Measurements from ENCODE around the gene NPIPB8. TPM values are rescaled to one million over a fixed set of nuclear protein-coding genes. Genes with fewer than 3 reads are reported as not detected.
"Not testable (repeated sequence)": the region's sequence is repeated elsewhere in the genome, so short reads cannot be mapped to it uniquely, and the experiment has no call there.

NPIPB8 gene
- polyA plus RNA-seq, 3 donors, result 2.1 to 3.6 (median 2.3) TPM

- peak; percentile 29 for DNase-seq
These were observed 14.6 kb upstream of the NPIPB8 start for GRCh38 chr16:28623172-28623711.

- not testable (repeated sequence) for DNase-seq
These were observed 7.0 kb upstream of the NPIPB8 start for GRCh38 chr16:28630905-28631304.

- DNase-seq, result not testable (repeated sequence)
These were observed 1.6 kb upstream of the NPIPB8 start for GRCh38 chr16:28636093-28636823.

GRCh38 chr16:28638359-28638758 lies 494 bp downstream of the NPIPB8 start:
- not testable (repeated sequence) for DNase-seq

- not testable (repeated sequence) for DNase-seq
These were observed 2.1 kb downstream of the NPIPB8 start for GRCh38 chr16:28639959-28640358.

- DNase-seq, result not testable (repeated sequence)
These were observed 28.4 kb downstream of the NPIPB8 start for GRCh38 chr16:28666264-28666663.

- not testable (repeated sequence) for DNase-seq
These were observed 29.6 kb downstream of the NPIPB8 start for GRCh38 chr16:28667480-28667879.

GRCh38 chr16:28668199-28668598 lies 30.3 kb downstream of the NPIPB8 start:
- not testable (repeated sequence) for DNase-seq

- not testable (repeated sequence) for DNase-seq
These were observed 50.6 kb downstream of the NPIPB8 start for GRCh38 chr16:28688327-28688952.

GRCh38 chr16:28689425-28689824 lies 51.6 kb downstream of the NPIPB8 start:
- not testable (repeated sequence) for DNase-seq

GRCh38 chr16:28691722-28692121 lies 53.9 kb downstream of the NPIPB8 start:
- DNase-seq, result not testable (repeated sequence)

- not testable (repeated sequence) for DNase-seq
These were observed 55.5 kb downstream of the NPIPB8 start for GRCh38 chr16:28693257-28693950.

GRCh38 chr16:28699792-28700191 lies 61.9 kb downstream of the NPIPB8 start:
- not testable (repeated sequence) for DNase-seq

GRCh38 chr16:28700349-28700748 lies 62.5 kb downstream of the NPIPB8 start:
- DNase-seq, result not testable (repeated sequence)

- not testable (repeated sequence) for DNase-seq
These were observed 63.5 kb downstream of the NPIPB8 start for GRCh38 chr16:28701384-28701783.

- DNase-seq, result not testable (repeated sequence)
These were observed 66.4 kb downstream of the NPIPB8 start for GRCh38 chr16:28704246-28704645.

Other genes with a start within 250 kb of the NPIPB8 start
- gene EIF3CL, start 234.2 kb upstream of the NPIPB8 start, polyA plus RNA-seq (ENCODE audit: insufficient read length in 3 of 3), result 100 to 1,000 TPM in 2 of 3 donors, 10 to 100 TPM in 1; 92.4 to 139 (median 115) TPM
- under 1 TPM in 1 of 3 donors, not detected in 2; 0.84 TPM for gene NPIPB7, start 165.7 kb upstream of the NPIPB8 start, polyA plus RNA-seq (ENCODE audit: insufficient read length in 3 of 3)
- 10 to 100 TPM; 31.5 to 41.8 (median 37.9) TPM for gene CLN3, start 146.0 kb upstream of the NPIPB8 start, polyA plus RNA-seq (ENCODE audit: insufficient read length in 3 of 3)
- gene APOBR, start 143.4 kb upstream of the NPIPB8 start, polyA plus RNA-seq (ENCODE audit: insufficient read length in 3 of 3), result under 1 TPM; 0.68 to 0.91 (median 0.87) TPM
- gene IL27, start 131.2 kb upstream of the NPIPB8 start, polyA plus RNA-seq (ENCODE audit: insufficient read length in 3 of 3), result not detected
- gene NUPR1, start 99.1 kb upstream of the NPIPB8 start, polyA plus RNA-seq (ENCODE audit: insufficient read length in 3 of 3), result 10 to 100 TPM in 1 of 3 donors, 1 to 10 TPM in 2; 6.4 to 10.6 (median 7.8) TPM
- gene SGF29, start 84.1 kb upstream of the NPIPB8 start, polyA plus RNA-seq (ENCODE audit: insufficient read length in 3 of 3), result 10 to 100 TPM; 11.5 to 26.0 (median 22.6) TPM
- 1 to 10 TPM in 2 of 3 donors, under 1 TPM in 1; 0.81 to 3.1 (median 2.7) TPM for gene SULT1A2, start 41.0 kb upstream of the NPIPB8 start, polyA plus RNA-seq (ENCODE audit: insufficient read length in 3 of 3)
- 10 to 100 TPM; 21.9 to 30.4 (median 30.3) TPM for gene SULT1A1, start 28.0 kb upstream of the NPIPB8 start, polyA plus RNA-seq (ENCODE audit: insufficient read length in 3 of 3)
- gene EIF3C, start 73.4 kb downstream of the NPIPB8 start, polyA plus RNA-seq (ENCODE audit: insufficient read length in 3 of 3), result 100 to 1,000 TPM; 447 to 620 (median 545) TPM
- 1 to 10 TPM; 1.4 to 5.5 (median 2.2) TPM for gene NPIPB9, start 113.7 kb downstream of the NPIPB8 start, polyA plus RNA-seq (ENCODE audit: insufficient read length in 3 of 3)
- gene ATXN2L, start 184.9 kb downstream of the NPIPB8 start, polyA plus RNA-seq (ENCODE audit: insufficient read length in 3 of 3), result 100 to 1,000 TPM; 116 to 132 (median 127) TPM
- 100 to 1,000 TPM; 220 to 228 (median 223) TPM for gene TUFM, start 208.3 kb downstream of the NPIPB8 start, polyA plus RNA-seq (ENCODE audit: insufficient read length in 3 of 3)
- gene SH2B1, start 225.8 kb downstream of the NPIPB8 start, polyA plus RNA-seq (ENCODE audit: insufficient read length in 3 of 3), result 10 to 100 TPM; 69.7 to 92.7 (median 86.7) TPM
- 1 to 10 TPM; 3.7 to 9.9 (median 5.2) TPM for gene ATP2A1, start 240.4 kb downstream of the NPIPB8 start, polyA plus RNA-seq (ENCODE audit: insufficient read length in 3 of 3)

Data from renal pelvis (tissue), 4 donors.